Sigmoid colon (tissue), 7 donors: ENCODE data around the gene MUC21. TPM values are rescaled to one million over a fixed set of nuclear protein-coding genes. Genes with fewer than 3 reads are reported as not detected.
"Not testable (repeated sequence)": the region's sequence is repeated elsewhere in the genome, so short reads cannot be mapped to it uniquely, and the experiment has no call there.

Experiments used
- DNase-seq: peaks from one replicate; pipeline ENCODE4 v3.0.0-alpha.2; 2019
- H3K27ac ChIP-seq, 4 donors: fragments of 200-600 bp; sonication (generic); one replicate each; pipeline ENCODE4 v1.5.1; 2016 to 2019; ENCODE audit warnings: mild to moderate bottlenecking in 1 of 4
- H3K27me3 ChIP-seq, 3 donors: fragments of 200-600 bp; sonication (generic); one replicate each; pipeline ENCODE4 v1.5.1; 2019; ENCODE audit warnings: mild to moderate bottlenecking in 1 of 3
- H3K36me3 ChIP-seq, 4 donors: fragments of 200-600 bp; sonication (generic); one replicate each; pipeline ENCODE4 v1.5.1; 2016 to 2019
- H3K4me1 ChIP-seq, 4 donors: fragments of 200-600 bp; sonication (generic); one replicate each; pipeline ENCODE4 v1.5.1; 2017 to 2019
- H3K4me3 ChIP-seq, 4 donors: fragments of 200-600 bp; sonication (generic); one replicate each; pipeline ENCODE4 v1.5.1; 2017 to 2019; ENCODE audit warnings: mild to moderate bottlenecking in 2 of 4, moderate library complexity in 1 of 4
- H3K9me3 ChIP-seq, 4 donors: fragments of 200-600 bp in 3 of 4; sonication (generic) in 3 of 4; one replicate each; pipeline versions ENCODE4 v1.5.1 to v1.6.1; 2013 to 2019
- CTCF ChIP-seq, 4 experiments: fragments of 450-650 bp in 3 of 4; fragments of 200-600 bp in 1 of 4; IDR thresholded peaks; one replicate each; pipeline ENCODE4 v1.5.1; 2016 to 2019; ENCODE audit warnings: antibody characterized with exemption in 4 of 4, mild to moderate bottlenecking in 3 of 4, moderate library complexity in 2 of 4
- EP300 ChIP-seq, 4 donors: sonication (generic); formaldehyde crosslinking; IDR thresholded peaks; one replicate each; pipeline ENCODE4 v1.6.1; 2017; ENCODE audit warnings: antibody characterized with exemption in 4 of 4
- POLR2A ChIP-seq, 2 donors: fragments of 450-650 bp; IDR thresholded peaks; one replicate each; pipeline ENCODE4 v1.6.1; 2016; ENCODE audit warnings: antibody characterized with exemption in 2 of 2, mild to moderate bottlenecking in 2 of 2, moderate library complexity in 2 of 2
- POLR2AphosphoS5 ChIP-seq, 4 donors: sonication (generic); formaldehyde crosslinking; IDR thresholded peaks; one replicate each; pipeline ENCODE4 v1.6.1; 2017; ENCODE audit warnings: antibody characterized with exemption in 4 of 4
- WGBS, 2 donors: extraction: QIAGEN DNeasy Blood & Tissue Kit; methylation state at CpG; one replicate each; pipeline ENCODE4 v1.1.7; 2013; 5-methylcytosine and 5-hydroxymethylcytosine counted together
- intact Hi-C: fragments of 100-400 bp; cut with DNase I; formaldehyde crosslinking; loops from one replicate; pipeline ENCODE4 v1.15.1; 2023
- polyA plus RNA-seq, 3 donors: library from polyadenylated mRNA; stranded (reverse); fragments of 200-250 nt; gene quantifications; one replicate each; pipeline ENCODE4 v1.2.3, GENCODE V29; 2013
- total RNA-seq, 4 donors: library from RNA; depleted of rRNA; stranded (reverse); fragments of >200 nt; gene quantifications; one replicate each; pipeline ENCODE4 v1.1.0, GENCODE V29; 2016
- donor health status: healthy with polysubstance abuse.
- donor health status: Bipolar disorder and iron deficiency.
- donor health status: healthy.

The MUC21 gene
- total and polyA plus RNA-seq, 7 donors: 0.19 to 1.2 TPM; not detected in 5

DNA sequence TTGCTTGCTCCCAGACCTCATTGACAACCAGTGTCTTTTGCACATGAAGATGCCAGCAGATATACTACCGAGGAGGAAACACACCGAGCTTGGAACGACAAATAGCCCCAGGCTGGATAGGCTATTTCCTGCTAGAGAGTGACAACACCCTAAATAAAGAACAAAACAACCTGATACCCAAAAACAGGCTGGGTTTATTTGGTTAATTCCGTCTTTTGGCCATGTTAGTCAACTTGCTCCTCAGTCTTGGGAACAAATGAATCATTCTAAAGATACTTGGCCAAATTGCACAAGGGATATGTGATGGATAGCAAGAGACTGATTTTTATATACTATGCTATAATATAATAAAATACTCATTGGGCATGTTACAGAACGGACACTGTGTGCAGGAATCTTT lies 15.3 kb downstream of the MUC21 start:
- no peaks in the 10 kb centered on the region for H3K27me3 ChIP-seq
- no peak overlapping the region for H3K27ac ChIP-seq
- DNase-seq: no peak
- intact Hi-C loops: no loop called here
- no peaks in the 10 kb centered on the region for H3K4me1 ChIP-seq
- 42 to 67% methylated on average over 5 of the region's 5 CpGs for WGBS, 2 donors
- TF ChIP-seq CTCF (IDR thresholded peaks at IDR 0.05): no peak
- TF ChIP-seq POLR2A (IDR thresholded peaks at IDR 0.05): no peak
- TF ChIP-seq POLR2AphosphoS5 (IDR thresholded peaks at IDR 0.05): no peak
- TF ChIP-seq EP300 (IDR thresholded peaks at IDR 0.05): no peak
- H3K36me3 ChIP-seq: no peaks in the 10 kb centered on the region
- no peaks in the 10 kb centered on the region for H3K9me3 ChIP-seq
- no peak overlapping the region for H3K4me3 ChIP-seq

- H3K4me3 ChIP-seq, H3K27me3 ChIP-seq, DNase-seq, H3K36me3 ChIP-seq, H3K4me1 ChIP-seq, intact Hi-C loops, H3K27ac ChIP-seq, H3K9me3 ChIP-seq: not testable (repeated sequence)
- WGBS, 2 donors: 96% methylated on average over 38 to 39 of the region's 39 CpGs
Measured at GRCh38 chr6:31000067-31000860, 16.7 kb downstream of the MUC21 start.

DNA sequence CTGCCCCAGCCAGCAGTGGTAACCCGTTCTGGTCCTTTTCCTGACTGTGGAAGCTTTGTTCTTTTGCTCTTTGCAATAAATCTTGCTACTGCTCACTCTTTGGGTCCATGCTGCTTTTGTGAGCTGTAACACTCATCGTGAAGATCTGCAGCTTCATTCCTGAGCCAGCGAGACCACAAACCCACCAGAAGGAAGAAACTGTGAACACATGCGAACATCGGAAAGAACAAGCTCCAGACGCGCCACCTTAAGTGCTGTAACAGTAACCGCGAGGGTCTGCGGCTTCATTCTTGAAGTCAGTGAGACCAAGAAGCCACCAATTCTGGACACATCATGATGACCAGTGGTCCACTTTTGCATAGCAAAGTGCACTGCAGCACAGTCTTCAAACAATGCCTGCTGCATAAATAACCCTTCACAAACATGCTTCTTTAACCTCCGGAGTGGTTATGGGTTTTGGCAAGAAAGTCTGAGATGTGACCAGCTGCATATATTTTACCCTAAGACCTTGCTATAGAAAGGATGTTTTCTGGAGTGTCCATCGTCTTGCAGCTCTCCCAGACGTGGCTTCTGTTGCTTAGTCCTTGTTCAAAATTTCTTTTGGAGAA lies 17.9 kb downstream of the MUC21 start:
- intact Hi-C loops: no loop called here
- TF ChIP-seq POLR2AphosphoS5 (IDR thresholded peaks at IDR 0.05): no peak
- TF ChIP-seq CTCF (IDR thresholded peaks at IDR 0.05): no peak
- TF ChIP-seq POLR2A (IDR thresholded peaks at IDR 0.05): no peak
- no peak for TF ChIP-seq EP300 (IDR thresholded peaks at IDR 0.05)
- no peak overlapping the region for H3K27ac ChIP-seq
- no peaks in the 10 kb centered on the region for H3K4me1 ChIP-seq
- no peak for DNase-seq
- no peaks in the 10 kb centered on the region for H3K36me3 ChIP-seq
- WGBS, 2 donors: 83 to 84% methylated on average over 13 of the region's 13 CpGs
- H3K9me3 ChIP-seq: no peaks in the 10 kb centered on the region
- no peak overlapping the region for H3K4me3 ChIP-seq
- no peaks in the 10 kb centered on the region for H3K27me3 ChIP-seq

DNA sequence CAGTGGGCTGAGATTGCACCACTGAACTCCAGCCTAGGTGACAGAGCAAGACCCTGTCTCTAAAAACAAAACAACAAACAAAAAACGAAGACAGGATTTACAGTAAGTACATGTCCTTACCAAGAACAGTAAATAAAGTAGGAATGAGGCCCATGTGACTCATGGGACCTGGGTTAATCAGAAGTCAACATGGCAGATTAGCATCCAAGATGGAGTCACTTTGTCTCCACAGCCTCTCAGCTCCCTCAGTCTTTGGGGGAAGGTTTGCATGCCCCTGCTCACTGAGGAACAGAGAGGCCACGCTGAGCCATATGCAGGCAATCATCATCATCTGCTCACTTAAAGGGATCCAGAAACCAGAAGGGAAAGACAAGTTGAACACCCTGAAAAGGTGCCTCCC lies 19.0 kb downstream of the MUC21 start:
- Histone ChIP-seq H3K4me1 (no peaks in the 10 kb centered on the region), H3K27ac (no peak overlapping the region), H3K27me3 (no peaks in the 10 kb centered on the region), H3K36me3 (no peaks in the 10 kb centered on the region), H3K9me3 (no peaks in the 10 kb centered on the region), H3K4me3 (no peak overlapping the region)
- no peak for TF ChIP-seq CTCF (IDR thresholded peaks at IDR 0.05)
- TF ChIP-seq EP300 (IDR thresholded peaks at IDR 0.05): no peak
- TF ChIP-seq POLR2A (IDR thresholded peaks at IDR 0.05): no peak
- no peak for TF ChIP-seq POLR2AphosphoS5 (IDR thresholded peaks at IDR 0.05)
- intact Hi-C loops: no loop called here
- WGBS, 2 donors: 69 to 78% methylated on average over 2 of the region's 2 CpGs
- DNase-seq: no peak

- Histone ChIP-seq H3K4me3 (no peak overlapping the region), H3K36me3 (no peaks in the 10 kb centered on the region), H3K27me3 (no peaks in the 10 kb centered on the region), H3K9me3 (no peaks in the 10 kb centered on the region), H3K4me1 (no peaks in the 10 kb centered on the region), H3K27ac (no peak overlapping the region)
- intact Hi-C loops: no loop called here
- WGBS, 2 donors: 60% methylated on average over 4 of the region's 4 CpGs
- no peak for TF ChIP-seq POLR2A (IDR thresholded peaks at IDR 0.05)
- TF ChIP-seq EP300 (IDR thresholded peaks at IDR 0.05): no peak
- TF ChIP-seq POLR2AphosphoS5 (IDR thresholded peaks at IDR 0.05): no peak
- TF ChIP-seq CTCF (IDR thresholded peaks at IDR 0.05): no peak
- DNase-seq: no peak
Measured at GRCh38 chr6:31004794-31005193, 21.3 kb downstream of the MUC21 start.
